Naive thymus-derived CD4-positive, alpha-beta T cell (primary cell): ENCODE data around the gene CCNL2. TPM values are rescaled to one million over a fixed set of nuclear protein-coding genes. Genes with fewer than 3 reads are reported as not detected.

Experiments used
- ATAC-seq: fragments of 150-1000 bp; cut with Tn5 transposase; 2 replicates; pipeline ENCODE4 v1.10.0; 2021; ENCODE audit warnings: mild to moderate bottlenecking, moderate library complexity
- CTCF ChIA-PET: fragments of 350-600 bp; sonication (Branson Sonifier 250); formaldehyde crosslinking; loops from one replicate; lab custom pipeline; 2021; ENCODE audit warnings: antibody characterized with exemption; lab: Charles Lee
- POLR2A ChIA-PET: fragments of 350-600 bp; sonication (Branson Sonifier 250); formaldehyde crosslinking; loops from one replicate; lab custom pipeline; 2021; ENCODE audit warnings: antibody characterized with exemption, inconsistent platforms; lab: Charles Lee
- DNase-seq, 9 donors: peaks; one replicate each; pipeline versions ENCODE4 v3.0.0 to v3.0.0-alpha.2; 2020 to 2022; ENCODE audit warnings: mixed read lengths in 1 of 9
- H3K27ac ChIP-seq: one replicate; pipeline ENCODE4 v1.7.0; 2013; ENCODE audit warnings: mild to moderate bottlenecking, low read depth, low read length, moderate library complexity
- H3K27me3 ChIP-seq, 2 donors: one replicate each; pipeline ENCODE4 v1.7.0; 2013; ENCODE audit warnings: low read length in 2 of 2, mild to moderate bottlenecking in 2 of 2, moderate library complexity in 2 of 2; ENCODE audit not compliant: control insufficient read depth in 2 of 2, insufficient read depth in 2 of 2
- H3K36me3 ChIP-seq, 3 experiments: 1 replicate in 2 of 3; 2 replicates in 1 of 3; pipeline ENCODE4 v1.7.0; 2013; ENCODE audit warnings: low read length in 3 of 3, mild to moderate bottlenecking in 3 of 3, moderate library complexity in 1 of 3; ENCODE audit not compliant: insufficient read depth in 3 of 3, control insufficient read depth in 2 of 3
- H3K4me1 ChIP-seq, 2 donors: one replicate each; pipeline ENCODE4 v1.7.0; 2013; ENCODE audit warnings: low read length in 2 of 2, mild to moderate bottlenecking in 2 of 2, moderate library complexity in 1 of 2; ENCODE audit not compliant: control insufficient read depth in 2 of 2, insufficient read depth in 2 of 2
- H3K4me3 ChIP-seq: 2 replicates; pipeline ENCODE4 v1.7.0; 2013; ENCODE audit warnings: mild to moderate bottlenecking, low read length
- H3K9me3 ChIP-seq, 3 experiments: 1 replicate in 2 of 3; 2 replicates in 1 of 3; pipeline ENCODE4 v1.7.0; 2013; ENCODE audit warnings: low read length in 3 of 3; ENCODE audit not compliant: control insufficient read depth in 2 of 3
- H3K27ac Mint-ChIP-seq, 9 donors: one replicate each; pipeline ENCODE4 v1.8.0; 2020 to 2022; ENCODE audit warnings: mixed read lengths in 9 of 9, mild to moderate bottlenecking in 8 of 9, moderate library complexity in 5 of 9, inconsistent platforms in 2 of 9
- H3K27me3 Mint-ChIP-seq, 5 donors: one replicate each; pipeline ENCODE4 v1.8.0; 2021 to 2022; ENCODE audit warnings: mixed read lengths in 5 of 5, mild to moderate bottlenecking in 1 of 5
- H3K36me3 Mint-ChIP-seq, 5 donors: one replicate each; pipeline ENCODE4 v1.8.0; 2020 to 2022; ENCODE audit warnings: mixed read lengths in 5 of 5, mild to moderate bottlenecking in 3 of 5, inconsistent platforms in 1 of 5
- H3K4me1 Mint-ChIP-seq, 7 donors: one replicate each; pipeline ENCODE4 v1.8.0; 2020 to 2022; ENCODE audit warnings: mixed read lengths in 7 of 7, mild to moderate bottlenecking in 3 of 7, inconsistent platforms in 1 of 7
- H3K4me3 Mint-ChIP-seq, 10 donors: one replicate each; pipeline ENCODE4 v1.8.0; 2020 to 2022; ENCODE audit warnings: mild to moderate bottlenecking in 10 of 10, mixed read lengths in 10 of 10, moderate library complexity in 6 of 10, inconsistent platforms in 2 of 10
- H3K9me3 Mint-ChIP-seq, 11 donors: one replicate each; pipeline ENCODE4 v1.8.0; 2020 to 2022; ENCODE audit warnings: mixed read lengths in 11 of 11, mild to moderate bottlenecking in 4 of 11, inconsistent platforms in 1 of 11, moderate library complexity in 1 of 11
- intact Hi-C, 2 donors: fragments of 100-400 bp; cut with micrococcal nuclease; formaldehyde crosslinking; loops; one replicate each; pipeline ENCODE4 v1.15.1; 2023
- polyA plus RNA-seq, 2 donors: library from polyadenylated mRNA; unstranded; fragments of 300-500 nt; fragmentation: Illumina TruSeq; gene quantifications; one replicate each; pipeline ENCODE4 v1.2.3, GENCODE V29; 2021
- total RNA-seq, 6 experiments: library from RNA in 5 of 6; stranded (reverse) in 5 of 6; gene quantifications; 1 replicate in 5 of 6; 2 replicates in 1 of 6; pipeline ENCODE4 v1.2.3 and lab custom pipeline; 2021 to 2026

Gene CCNL2
- total and polyA plus RNA-seq, 7 experiments from 2014 or later: 16.3 to 403 (median 238) TPM

DNA sequence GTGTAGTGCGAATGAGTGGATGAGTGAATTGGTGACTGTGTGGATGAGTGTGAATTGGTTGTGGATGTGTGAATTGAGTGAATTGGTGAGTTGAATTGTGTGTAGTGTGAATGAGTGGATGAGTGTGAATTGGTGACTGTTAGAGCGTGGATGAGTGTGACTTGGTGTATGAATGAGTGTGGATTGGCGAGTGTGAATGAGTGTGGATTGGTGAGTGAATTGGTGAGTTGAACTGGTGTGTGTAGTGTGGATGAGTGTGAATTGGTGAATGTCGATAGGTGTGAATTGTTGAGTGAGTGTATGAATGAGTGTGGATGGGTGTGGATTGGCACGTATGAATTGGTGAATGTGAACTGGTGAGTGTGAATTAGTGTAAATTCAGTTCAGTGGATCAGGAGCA, 31.8 kb downstream of the CCNL2 start:
- Mint-ChIP-seq H3K4me3 (no peak overlapping the region), H3K27ac (no peak overlapping the region), H3K4me1 (peaks cover 0 to 21% (median 17%) of the 10 kb centered on the region in 7 donors), H3K9me3 (no peaks in the 10 kb centered on the region), H3K36me3 (peaks cover 0 to 1% (median 0%) of the 10 kb centered on the region in 5 donors), H3K27me3 (peaks cover 0 to under 1% (median 0%) of the 10 kb centered on the region in 5 donors)
- peaks cover 0 to 10% (median 0%) of the 10 kb centered on the region in 3 experiments for H3K9me3 ChIP-seq
- no peaks in the 10 kb centered on the region for H3K27me3 ChIP-seq
- no peak overlapping the region for H3K4me3 ChIP-seq
- no peak overlapping the region for H3K27ac ChIP-seq
- ATAC-seq: no peak
- peaks cover 16% of the 10 kb centered on the region in 2 donors for H3K4me1 ChIP-seq
- CTCF ChIA-PET: no interaction called here
- no peaks in the 10 kb centered on the region for H3K36me3 ChIP-seq
- DNase-seq: no peak
- POLR2A ChIA-PET: no interaction called here
- intact Hi-C loops: no loop called here

DNA sequence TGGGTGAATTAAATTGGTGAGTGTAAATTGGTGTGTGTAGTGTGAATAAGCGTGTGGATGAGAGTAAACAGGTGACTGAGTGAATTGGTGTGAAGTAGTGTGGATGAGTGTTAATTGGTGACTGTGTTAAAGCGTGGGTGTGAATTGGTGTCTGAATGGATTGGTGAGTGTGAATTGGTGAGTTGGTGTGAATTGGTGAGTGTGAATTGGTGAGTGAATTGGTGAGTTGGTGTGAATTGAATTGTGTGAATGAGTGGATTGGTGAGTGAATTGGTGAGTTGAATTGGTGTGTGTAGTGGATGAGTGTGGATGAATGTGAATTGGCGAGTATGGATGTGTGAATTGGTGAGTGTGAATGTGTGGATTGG, 32.5 kb downstream of the CCNL2 start:
- CTCF ChIA-PET: no interaction called here
- no peak for ATAC-seq
- POLR2A ChIA-PET: no interaction called here
- Mint-ChIP-seq H3K27me3 (peaks cover 0 to 5% (median 0%) of the 10 kb centered on the region in 5 donors), H3K27ac (no peak overlapping the region), H3K9me3 (no peaks in the 10 kb centered on the region), H3K4me1 (peaks cover 0 to 17% (median 11%) of the 10 kb centered on the region in 7 donors), H3K4me3 (no peak overlapping the region), H3K36me3 (no peaks in the 10 kb centered on the region)
- intact Hi-C loops: no loop called here
- Histone ChIP-seq H3K27ac (no peak overlapping the region), H3K4me1 (peaks cover 10% of the 10 kb centered on the region in 2 donors), H3K4me3 (no peak overlapping the region), H3K9me3 (peaks cover 0 to 10% (median 0%) of the 10 kb centered on the region in 3 experiments), H3K27me3 (no peaks in the 10 kb centered on the region), H3K36me3 (no peaks in the 10 kb centered on the region)
- DNase-seq: no peak

DNA sequence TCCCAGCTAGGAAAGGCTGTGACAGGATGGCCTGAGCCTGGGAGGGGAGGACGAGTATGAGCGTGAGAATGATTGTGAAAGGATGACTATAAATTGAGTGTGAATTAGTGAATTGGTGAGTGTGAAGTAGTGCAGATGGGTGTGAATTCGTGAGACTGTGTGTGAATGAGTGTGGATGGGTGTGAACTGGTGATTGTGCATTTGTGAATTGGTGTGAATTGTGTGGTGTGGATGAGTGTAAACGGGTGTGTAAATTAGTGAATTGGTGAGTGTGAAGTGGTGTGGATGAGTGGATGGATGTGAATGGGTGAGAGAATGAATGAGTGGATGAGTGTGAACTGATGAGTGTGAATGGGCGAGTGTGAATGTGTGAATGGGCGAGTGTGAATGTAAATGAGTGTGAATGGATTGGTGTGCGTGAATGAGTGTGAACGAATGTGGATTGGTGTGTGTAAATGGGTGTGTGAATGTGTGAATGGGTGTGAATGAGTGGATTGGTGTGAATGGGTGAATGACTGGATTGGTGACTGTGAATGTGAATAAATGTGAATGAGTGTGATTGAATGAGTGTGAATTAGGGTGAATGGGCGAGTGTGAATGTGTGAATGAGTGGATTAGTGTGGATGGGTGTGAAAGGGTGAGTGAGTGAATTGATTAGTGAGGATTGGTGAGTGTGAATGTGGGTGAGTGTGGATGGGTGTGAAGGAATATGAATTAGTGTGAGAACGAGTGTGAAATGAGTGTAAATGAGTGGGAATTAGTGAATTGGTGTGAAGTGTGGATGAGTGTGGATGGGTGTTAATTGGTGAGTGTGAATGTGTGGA, 33.0 kb downstream of the CCNL2 start:
- no peaks in the 10 kb centered on the region for H3K36me3 Mint-ChIP-seq
- no peak overlapping the region for H3K27ac ChIP-seq
- peaks cover 4% of the 10 kb centered on the region in 2 donors for H3K4me1 ChIP-seq
- H3K36me3 ChIP-seq: no peaks in the 10 kb centered on the region
- H3K4me3 ChIP-seq: no peak overlapping the region
- intact Hi-C loops: no loop called here
- H3K9me3 Mint-ChIP-seq: no peaks in the 10 kb centered on the region
- ATAC-seq: no peak
- H3K27me3 Mint-ChIP-seq: peaks cover 0 to 5% (median 0%) of the 10 kb centered on the region in 5 donors
- H3K27me3 ChIP-seq: no peaks in the 10 kb centered on the region
- no peak overlapping the region for H3K27ac Mint-ChIP-seq
- POLR2A ChIA-PET: interaction anchor here (0.6 to 1.6 kb wide), 3 partner anchors 9 to 396 kb away, joined by 3 to 4 read pairs (median 4); partner anchors contain the start of gene AURKAIP1
- DNase-seq: no peak
- CTCF ChIA-PET: no interaction called here
- H3K9me3 ChIP-seq: peaks cover 0 to 10% (median 0%) of the 10 kb centered on the region in 3 experiments
- H3K4me3 Mint-ChIP-seq: no peak overlapping the region
- H3K4me1 Mint-ChIP-seq: peaks cover 0 to 12% (median 5%) of the 10 kb centered on the region in 7 donors

DNA sequence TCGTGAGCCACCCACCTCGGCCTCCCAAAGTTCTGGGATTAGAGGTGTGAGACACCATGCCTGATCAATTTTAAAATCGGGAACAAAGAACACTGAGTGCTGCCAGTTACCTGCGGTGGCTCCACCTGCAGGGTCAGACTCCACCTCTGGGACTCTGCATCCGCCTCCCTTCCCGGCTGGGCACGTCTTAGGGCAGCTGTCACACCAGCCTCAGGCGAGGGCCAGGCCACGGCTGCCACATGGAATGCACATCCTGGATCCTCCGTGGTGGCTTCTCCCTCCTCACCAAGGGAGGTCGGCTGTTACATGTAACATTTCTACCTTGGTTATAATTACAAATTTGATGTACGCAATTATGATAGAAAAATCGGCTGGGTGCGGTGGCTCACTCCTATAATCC, 34.9 kb downstream of the CCNL2 start:
- intact Hi-C loops: no loop called here
- H3K9me3 Mint-ChIP-seq: peaks cover 0 to 2% (median 0%) of the 10 kb centered on the region in 11 donors
- Histone ChIP-seq H3K27ac (no peak overlapping the region), H3K27me3 (no peaks in the 10 kb centered on the region), H3K4me3 (no peak overlapping the region), H3K4me1 (no peaks in the 10 kb centered on the region), H3K9me3 (peaks cover 0 to 10% (median 0%) of the 10 kb centered on the region in 3 experiments), H3K36me3 (no peaks in the 10 kb centered on the region)
- no peak overlapping the region for H3K27ac Mint-ChIP-seq
- POLR2A ChIA-PET: no interaction called here
- no peak for ATAC-seq
- no peak for DNase-seq
- CTCF ChIA-PET: no interaction called here
- peaks cover 0 to 13% (median 4%) of the 10 kb centered on the region in 5 donors for H3K27me3 Mint-ChIP-seq
- H3K4me3 Mint-ChIP-seq: no peak overlapping the region
- H3K36me3 Mint-ChIP-seq: no peaks in the 10 kb centered on the region
- peaks cover 0 to 9% (median 7%) of the 10 kb centered on the region in 7 donors for H3K4me1 Mint-ChIP-seq

DNA sequence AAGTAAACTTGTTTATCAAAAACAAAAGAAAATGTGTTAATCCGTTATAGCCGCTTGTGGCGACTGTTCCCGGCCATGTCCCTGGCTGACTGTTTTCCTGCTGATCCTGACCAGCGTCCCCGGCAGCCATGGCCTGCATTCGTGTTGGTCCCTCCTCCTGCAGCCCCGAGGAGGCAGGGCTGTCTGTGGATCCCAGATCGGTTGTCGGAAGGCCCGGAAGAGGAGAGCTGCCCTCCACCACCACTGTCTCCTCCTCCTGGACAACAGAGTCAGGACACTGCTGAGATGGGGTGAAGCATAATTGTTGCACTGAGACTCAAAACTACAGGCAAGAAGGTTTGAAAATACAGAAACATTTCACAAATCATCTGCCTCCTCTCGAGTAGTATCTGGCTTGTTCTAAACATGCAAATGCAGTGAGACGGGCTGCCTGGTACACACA, 37.1 kb downstream of the CCNL2 start:
- POLR2A ChIA-PET: no interaction called here
- intact Hi-C loops: no loop called here
- H3K36me3 ChIP-seq: no peaks in the 10 kb centered on the region
- Mint-ChIP-seq H3K9me3 (peaks cover 0 to 2% (median 0%) of the 10 kb centered on the region in 11 donors), H3K27me3 (peaks cover 0 to 19% (median 4%) of the 10 kb centered on the region in 5 donors), H3K27ac (no peak overlapping the region), H3K4me1 (peaks cover 6 to 15% (median 12%) of the 10 kb centered on the region in 7 donors), H3K4me3 (no peak overlapping the region), H3K36me3 (no peaks in the 10 kb centered on the region)
- no peak for ATAC-seq
- H3K4me3 ChIP-seq: no peak overlapping the region
- H3K27ac ChIP-seq: no peak overlapping the region
- H3K4me1 ChIP-seq: peaks cover 0 to 8% of the 10 kb centered on the region in 2 donors
- CTCF ChIA-PET: no interaction called here
- peaks cover 0 to 3% of the 10 kb centered on the region in 2 donors for H3K27me3 ChIP-seq
- DNase-seq: no peak
- H3K9me3 ChIP-seq: peaks cover 0 to 10% (median 0%) of the 10 kb centered on the region in 3 experiments

DNA sequence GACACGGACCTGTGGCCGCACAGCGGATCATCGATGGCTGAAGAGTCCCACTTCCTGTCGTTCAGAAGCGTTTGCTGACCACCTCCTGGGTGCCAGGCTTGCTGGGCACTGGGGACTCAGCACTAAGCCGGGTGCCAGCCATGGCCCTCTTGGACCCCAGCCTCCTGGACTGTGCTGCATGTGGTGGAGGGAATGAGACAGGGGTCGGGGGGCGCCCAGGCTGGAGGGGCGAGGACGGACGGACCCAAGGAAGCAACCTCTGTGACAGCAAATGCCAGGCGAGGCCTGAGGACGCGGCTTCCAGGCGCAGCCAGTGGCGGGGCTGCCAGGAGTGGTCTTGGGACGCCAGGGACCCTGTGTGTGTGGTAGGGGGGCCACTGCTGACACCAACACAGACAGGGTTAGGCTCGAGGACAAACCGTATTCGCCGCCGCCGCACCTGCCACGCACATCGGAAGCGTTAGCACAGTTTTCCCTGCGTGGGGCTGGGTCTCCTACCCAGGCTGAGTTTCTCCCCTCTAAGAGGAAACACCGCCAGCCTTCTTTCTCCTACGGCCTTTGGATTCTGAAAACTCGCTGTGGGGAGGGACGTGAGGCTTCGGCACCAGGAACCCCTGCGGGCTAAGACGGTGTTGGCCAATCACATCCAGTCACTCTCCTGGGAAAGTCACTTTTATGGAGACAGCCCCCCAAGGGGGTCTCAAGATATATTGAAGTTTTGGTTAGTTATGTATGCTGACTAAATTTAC, 37.7 kb downstream of the CCNL2 start:
- Mint-ChIP-seq H3K27ac (no peak overlapping the region), H3K4me1 (peaks cover 6 to 15% (median 12%) of the 10 kb centered on the region in 7 donors), H3K27me3 (peaks cover 0 to 20% (median 4%) of the 10 kb centered on the region in 5 donors), H3K4me3 (no peak overlapping the region), H3K36me3 (no peaks in the 10 kb centered on the region), H3K9me3 (peaks cover 0 to 2% (median 0%) of the 10 kb centered on the region in 11 donors)
- POLR2A ChIA-PET: no interaction called here
- intact Hi-C loops: no loop called here
- Histone ChIP-seq H3K27ac (no peak overlapping the region), H3K4me3 (no peak overlapping the region), H3K9me3 (peaks cover 0 to 5% (median 0%) of the 10 kb centered on the region in 3 experiments), H3K36me3 (no peaks in the 10 kb centered on the region), H3K4me1 (peaks cover 0 to 8% of the 10 kb centered on the region in 2 donors), H3K27me3 (peaks cover 0 to 3% of the 10 kb centered on the region in 2 donors)
- peak in 1 of 9 donors; percentile 4 for DNase-seq
- CTCF ChIA-PET: no interaction called here
- no peak for ATAC-seq
